Forelimb muscle (tissue), 1 donor: ENCODE data around the gene MANBA. TPM values are rescaled to one million over a fixed set of nuclear protein-coding genes. Genes with fewer than 3 reads are reported as not detected.
"Not testable (repeated sequence)": the region's sequence is repeated elsewhere in the genome, so short reads cannot be mapped to it uniquely, and the experiment has no call there.

Source experiments
- DNase-seq: peaks from one replicate; pipeline ENCODE4 v3.0.0-alpha.2; 2013; ENCODE audit warnings: low read depth
- polyA plus RNA-seq: library from polyadenylated mRNA; unstranded; fragments of 120-200 nt; gene quantifications from one replicate; pipeline ENCODE4 v1.2.1, GENCODE V29; 2013; ENCODE audit not compliant: insufficient read length

MANBA gene
- polyA plus RNA-seq, 1 donor: 9.4 TPM

DNA sequence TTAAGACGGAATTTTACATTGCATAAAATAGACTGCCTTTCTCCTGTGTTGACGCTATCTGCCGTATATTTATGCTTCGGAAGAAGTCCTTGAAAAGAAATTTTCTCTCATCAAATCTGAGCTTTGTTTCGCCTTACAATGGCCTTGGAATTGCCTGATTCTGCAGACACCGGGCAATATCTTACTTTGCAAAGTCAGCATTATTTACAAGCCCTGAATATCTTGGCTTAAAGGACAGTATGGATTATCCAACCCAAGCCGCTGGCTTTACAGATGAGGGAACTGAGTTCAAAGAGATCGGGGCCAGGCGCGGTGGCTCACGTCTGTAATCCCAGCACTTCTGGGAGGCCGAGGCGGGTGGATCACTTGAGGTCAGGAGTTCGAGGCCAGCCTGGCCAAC lies 1.1 kb upstream of the MANBA start:
- no peak for DNase-seq

DNA sequence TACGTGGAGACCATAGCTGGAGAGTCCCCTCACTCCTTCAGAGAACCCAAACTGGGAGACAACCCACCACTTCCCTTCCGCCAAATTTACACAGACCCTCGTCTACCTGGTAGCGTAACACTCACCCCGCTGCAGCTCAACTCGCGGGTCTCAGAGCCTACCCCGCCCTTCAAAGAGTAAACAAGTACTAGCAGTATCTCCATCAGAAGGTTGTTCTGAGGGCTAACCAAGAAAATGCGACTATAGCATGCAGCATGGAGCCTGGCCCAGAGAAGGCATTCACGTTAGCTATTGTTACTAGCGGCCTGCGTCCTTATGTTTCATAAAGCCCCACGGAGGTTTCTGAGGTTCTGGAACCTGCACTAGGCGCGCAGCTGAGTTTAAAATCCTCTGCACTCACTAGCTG lies 531 bp upstream of the MANBA start:
- DNase-seq: no peak

DNA sequence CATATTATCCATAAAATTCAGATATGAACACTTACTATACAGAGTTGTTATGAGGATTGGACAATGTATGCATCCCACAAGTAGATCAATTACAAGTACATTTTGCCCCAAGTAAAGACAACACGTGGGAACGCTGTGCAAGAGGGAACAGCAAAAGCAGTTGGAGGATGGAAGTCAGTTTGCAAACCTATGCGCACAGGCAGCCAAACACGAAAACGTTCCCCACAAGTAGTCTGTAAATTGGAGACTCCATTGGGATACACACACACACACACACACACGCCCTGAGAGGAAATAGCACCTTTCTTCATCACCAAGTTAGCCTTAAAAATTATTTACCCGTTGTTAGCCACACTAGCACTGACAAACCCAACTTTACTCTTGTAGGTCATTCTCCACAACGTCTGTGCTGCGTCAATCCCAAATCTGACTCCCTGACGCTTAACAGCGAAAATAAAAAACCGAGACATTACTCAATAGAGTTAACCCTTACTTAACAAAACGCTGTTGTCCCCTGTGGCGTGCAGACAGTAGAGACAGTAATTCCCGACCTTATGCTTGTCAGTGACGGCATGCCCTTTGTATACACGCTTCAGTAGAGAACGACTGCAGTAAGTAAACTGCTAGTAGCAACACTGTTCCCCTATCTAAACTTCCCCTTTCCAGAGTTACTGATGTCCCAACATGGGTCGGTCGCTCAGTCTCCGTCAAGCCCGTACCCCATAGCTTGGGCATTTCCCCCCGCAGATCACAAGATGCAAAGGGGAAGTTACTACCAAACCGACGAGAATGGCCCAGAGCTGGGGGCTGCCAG lies 730 bp downstream of the MANBA start:
- DNase-seq: no peak

DNA sequence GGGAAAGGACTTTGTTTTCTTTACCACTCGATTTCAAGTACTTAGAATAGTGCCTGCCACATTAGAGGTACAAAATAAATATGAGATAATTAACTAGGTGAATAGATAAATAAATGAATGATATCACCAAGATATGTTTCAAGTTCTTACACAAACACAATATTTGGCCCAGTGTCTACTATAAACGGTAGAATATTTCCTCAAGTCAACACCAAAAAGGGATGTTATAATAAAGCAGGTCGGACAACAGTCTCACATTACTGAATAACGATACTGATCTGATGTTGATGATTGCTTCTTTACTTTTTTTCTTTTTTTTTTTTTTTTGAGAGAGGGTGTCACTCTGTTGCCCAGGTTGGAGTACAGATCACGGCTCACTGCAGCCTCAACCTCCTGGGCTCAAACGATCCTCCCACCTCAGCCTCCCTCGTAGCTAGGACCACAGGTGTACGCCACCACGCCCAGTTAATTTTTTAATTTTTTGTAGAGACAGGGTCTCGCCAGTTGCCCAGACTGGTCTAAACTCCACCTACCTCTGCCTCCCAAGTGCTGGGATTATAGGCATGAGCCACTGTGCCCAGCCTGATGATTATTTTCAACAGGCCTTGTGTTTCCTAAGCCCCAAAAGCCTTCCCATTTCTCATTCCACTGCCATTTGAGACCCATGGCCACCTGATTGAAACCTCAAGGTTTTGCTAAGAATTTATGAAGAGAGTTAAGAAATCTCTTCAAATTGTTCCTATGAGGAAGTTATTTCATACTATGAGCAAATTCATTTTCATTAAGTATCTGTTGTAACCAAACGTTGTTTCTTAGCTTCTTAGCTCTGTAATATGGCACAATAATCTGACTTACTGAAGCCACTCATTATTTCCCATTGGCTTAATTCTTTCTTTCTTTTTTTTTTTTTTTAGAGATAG lies 2.3 kb downstream of the MANBA start:
- DNase-seq: no peak

DNA sequence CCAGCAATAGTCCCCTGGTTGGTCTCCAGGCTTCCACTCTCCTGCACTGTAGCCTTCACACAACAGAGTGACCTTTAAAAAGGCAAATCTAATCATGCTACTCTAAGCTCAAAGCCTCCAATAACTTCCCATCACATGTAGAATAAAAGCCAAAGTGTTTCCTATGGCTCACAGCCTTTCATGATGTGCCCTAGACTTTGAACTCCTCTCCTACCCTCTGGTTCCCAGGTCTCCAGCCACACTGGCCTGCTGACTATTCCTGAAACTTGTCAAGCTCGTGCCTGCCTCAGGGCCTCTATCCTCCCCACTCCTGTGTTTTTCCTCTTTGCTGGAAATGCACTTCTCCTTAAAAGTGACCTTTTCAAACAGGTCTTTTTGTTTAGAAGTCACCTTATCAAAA lies 3.1 kb downstream of the MANBA start:
- DNase-seq: no peak

DNA sequence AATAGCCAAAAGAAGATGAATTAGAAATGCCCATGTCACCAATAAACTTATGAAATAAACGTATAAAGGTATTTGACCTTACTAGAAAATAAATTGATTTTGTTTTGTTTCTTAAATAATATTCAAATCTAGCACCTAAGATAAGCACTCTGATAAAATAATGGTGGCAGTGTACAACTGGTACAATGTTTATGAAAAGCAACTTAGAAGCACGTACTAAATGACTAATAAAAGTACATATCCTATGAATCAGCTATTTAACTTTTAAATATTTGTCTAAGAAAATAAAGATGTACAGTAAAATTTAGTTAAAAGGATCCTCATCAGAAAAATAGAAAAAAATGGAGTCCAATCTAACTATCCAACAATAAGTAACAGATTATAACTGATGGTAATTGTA lies 6.7 kb downstream of the MANBA start:
- no peak for DNase-seq

DNA sequence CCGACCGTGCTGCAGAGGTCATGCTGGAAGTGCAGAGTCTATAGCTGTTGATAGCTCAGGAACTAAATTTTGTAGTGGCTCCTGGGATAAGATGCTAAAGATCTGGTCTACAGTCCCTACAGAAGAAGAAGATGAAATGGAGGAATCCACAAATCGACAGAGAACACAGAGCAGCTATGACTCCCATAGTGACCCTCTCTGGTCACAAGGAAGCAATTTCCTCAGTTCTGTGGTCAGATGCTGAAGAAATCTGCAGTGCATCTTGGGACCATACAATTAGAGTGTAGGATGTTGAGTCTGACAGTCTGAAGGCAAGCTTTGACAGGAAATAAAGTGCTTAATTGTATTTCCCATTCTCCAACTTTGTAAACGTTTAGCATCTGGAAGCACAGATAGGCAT lies 8.8 kb downstream of the MANBA start:
- no peak for DNase-seq

DNA sequence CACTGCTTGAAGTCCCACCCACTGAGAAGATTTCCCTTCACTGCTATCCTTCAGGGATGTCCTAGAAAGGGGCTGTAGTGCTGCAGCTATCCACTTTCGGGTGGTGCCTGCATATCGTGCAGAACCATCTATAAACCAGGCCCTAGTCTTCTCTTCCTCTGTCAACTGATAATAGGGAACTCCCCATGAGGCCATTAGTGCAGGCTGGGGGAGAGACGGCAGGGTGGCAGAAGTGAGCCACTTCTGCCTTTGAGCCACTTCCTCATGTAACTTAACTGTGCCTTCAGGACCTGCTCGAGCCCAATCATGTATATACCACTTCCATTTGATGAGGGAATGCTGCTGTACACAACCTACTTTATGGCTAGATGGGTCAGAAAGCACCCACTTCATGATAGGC lies 17.4 kb downstream of the MANBA start:
- DNase-seq: not testable (repeated sequence)

DNA sequence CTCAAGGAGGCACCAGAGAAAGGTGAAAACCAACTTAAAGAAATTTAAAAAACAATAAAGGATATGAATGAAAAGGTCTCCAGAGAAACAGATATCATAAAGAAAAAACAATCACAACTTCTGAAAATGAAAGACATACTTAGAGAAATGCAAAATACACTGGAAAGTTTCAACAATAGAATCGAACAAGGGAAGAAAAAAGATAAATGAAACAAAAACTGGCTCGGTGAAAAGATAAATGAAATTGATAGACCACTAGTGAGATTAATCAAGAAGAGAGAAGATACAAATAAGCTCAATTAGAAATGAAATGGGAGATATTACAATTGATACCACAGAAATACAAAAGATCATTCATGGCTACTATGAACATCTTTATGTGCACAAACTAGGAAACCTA lies 22.0 kb downstream of the MANBA start:
- DNase-seq: not testable (repeated sequence)

DNA sequence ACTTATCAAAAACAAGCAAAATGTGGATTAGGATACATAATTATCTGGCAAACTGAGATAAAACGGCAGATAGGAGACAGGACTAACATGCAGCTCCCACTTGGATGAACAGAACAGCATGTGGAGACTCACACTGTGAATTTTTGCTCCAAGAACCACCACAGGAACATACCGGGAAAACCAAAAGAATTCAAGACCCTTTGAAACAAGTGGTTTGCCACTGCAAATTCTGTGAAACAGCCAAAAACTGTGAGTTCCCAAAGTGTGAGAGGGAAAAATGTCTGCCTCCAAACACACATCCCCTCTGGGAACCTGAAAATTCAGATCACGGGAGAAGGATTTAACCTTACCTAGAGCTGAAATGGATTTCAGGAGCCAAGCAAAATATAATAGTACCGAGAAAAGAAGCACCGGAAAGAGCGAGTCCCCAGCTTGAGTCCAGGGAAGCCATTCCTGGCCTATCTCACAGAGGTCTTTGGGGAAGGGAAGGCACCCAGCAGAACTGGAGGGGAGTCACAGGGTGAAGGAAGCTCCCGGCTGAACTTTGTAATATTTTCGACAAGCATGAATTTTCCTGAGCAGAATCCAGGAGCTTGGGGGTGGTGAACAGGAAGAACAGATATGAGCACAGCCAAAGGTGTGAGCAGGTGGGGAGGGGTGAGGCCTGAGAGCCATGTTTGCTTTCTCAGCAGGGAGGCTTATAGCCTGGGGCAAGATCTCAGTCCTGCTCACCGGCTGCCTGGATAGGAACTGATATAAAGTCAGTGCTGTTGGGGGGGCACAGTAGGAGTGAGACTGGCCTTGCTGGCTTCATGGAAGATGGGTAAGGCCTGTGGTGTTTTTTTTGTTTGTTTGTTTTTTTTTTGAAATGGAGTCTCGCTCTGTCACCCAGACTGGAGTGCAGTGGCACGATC lies 23.9 kb downstream of the MANBA start:
- DNase-seq: no peak

DNA sequence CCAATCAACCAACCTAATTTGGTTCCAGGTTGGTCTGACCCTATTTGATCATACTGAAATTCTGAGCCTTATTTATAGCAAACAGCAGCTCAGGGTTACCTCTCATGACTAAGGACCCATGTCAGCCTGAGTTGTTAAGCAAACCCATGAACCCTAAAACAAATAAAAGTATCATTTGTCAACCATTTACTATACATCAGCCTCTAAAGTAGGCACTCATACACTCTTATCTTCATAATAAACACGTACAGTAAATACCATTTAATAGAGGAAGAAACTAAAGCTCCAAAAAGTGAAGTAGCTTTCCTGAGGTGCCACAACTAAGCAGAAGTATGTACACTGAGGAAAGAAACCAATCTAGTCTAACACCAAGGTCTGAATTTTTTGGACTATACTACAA lies 25.2 kb downstream of the MANBA start:
- no peak for DNase-seq

DNA sequence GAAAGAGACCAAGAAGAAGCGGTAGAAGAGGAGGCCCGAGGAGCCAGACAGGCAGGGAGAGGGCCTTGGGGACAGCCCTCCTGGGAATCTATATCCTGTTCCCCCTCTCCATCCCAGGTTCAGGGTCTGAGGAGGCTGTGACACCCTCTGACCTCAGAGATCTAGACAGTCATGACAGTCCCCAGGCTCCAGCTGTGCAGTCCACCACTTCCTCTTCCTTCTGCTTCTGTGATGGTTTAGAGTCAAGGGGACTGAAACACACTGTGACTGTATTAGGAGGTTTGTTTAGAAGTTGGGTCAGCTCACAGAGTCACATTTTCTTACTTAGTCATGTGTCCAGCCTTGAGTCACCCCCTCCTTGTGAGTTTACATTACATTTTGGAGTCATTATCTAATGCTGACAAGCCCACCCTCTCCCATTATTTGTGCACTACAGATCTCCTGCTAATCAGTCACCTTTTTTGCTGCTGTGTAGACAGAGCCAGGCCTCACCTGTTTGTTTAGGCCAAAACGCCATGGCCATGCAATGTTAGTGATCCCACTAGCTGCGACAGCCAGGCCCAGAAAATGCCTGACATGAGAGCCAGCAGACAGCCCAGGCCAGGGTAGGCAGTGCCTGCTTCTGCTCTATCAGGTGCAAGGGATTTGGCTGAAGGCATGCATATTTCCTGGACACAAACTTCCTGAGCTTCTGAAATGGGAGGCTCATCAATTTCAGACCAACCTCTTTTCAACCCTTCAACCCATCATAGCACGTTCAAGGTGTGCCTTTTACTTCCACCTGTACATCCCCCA lies 26.0 kb downstream of the MANBA start:
- peak; percentile 14 for DNase-seq

DNA sequence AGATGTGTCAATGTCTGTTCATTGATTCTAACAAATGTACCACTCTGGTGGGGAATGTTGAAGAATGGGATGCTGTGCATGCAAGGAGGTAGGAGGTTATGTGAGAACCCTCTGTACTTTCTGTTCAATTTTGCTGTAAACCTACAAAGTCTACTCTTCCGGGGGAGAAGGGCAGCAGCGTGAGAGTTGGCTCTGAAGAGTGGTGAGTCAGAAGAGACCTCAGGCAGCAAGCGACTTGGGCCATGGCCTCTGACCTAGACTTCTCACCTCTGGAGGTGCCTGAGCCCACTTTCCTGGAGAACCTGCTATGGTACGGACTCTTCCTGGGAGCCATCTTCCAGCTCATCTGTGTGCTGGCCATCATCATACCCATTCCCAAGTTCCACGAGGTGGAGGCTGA lies 26.7 kb downstream of the MANBA start:
- DNase-seq: no peak

DNA sequence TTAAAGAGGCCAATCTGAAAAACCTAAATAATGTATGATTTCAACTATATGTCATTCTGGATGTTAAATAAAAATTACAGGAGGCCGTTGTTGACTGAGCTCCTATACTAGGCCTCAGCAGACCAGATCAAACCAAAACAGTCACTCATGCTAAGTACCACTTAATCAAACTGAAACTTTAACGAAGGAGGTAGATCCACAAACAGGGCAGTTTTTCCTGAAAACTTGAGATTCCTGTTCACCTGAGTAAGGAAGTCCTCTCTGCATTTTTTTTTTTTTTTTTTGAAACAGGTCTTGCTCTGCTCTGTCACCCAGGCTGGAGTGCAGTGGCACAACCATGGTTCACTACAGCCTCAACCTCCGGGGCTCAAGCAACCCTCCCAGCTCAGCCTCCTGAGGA lies 27.7 kb downstream of the MANBA start:
- no peak for DNase-seq

DNA sequence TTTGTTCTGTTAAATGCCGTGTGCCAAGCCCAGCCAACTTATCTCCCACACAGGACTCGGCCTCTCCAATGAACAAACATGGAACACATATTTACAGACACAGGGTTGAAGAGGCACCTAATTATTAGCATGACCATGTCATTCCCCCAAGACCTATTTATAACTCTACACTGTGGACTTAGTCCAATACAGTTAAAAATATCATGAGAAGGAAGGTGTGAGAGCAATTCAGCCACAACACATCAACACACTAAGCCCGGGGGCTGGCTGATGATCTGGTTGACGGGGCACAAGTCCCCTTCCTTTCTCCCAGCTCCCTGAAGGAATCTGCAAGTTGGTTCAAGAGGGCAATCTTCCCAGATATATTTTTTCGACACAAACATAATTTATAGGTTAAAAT lies 28.1 kb downstream of the MANBA start:
- DNase-seq: no peak

DNA sequence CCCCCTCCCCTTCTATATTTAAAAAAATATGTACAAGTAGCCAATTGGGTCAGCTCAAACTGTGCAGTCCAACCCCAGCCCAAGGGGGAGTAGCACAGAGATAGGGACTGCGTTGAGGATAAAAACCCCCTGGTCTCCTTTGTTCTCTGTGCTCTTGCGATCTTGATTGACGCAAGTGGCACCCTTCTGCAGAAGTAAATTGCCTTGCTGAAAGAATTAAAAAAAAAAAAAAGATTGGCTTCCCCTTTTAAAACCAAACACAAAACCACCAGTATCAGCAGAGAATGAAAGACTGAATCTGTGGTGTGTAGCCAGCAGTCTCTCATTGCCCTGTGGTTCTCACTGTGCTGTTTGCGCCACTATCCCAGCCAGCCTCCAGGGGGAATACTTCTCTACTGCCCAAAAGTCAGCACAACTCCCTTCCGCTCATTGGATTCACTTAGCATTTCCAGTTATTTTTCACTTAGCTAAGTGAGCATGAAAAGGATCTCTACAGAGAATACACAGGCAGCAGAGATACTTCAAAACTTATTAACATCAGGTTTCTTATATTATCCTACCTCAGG lies 29.7 kb downstream of the MANBA start:
- DNase-seq: no peak

DNA sequence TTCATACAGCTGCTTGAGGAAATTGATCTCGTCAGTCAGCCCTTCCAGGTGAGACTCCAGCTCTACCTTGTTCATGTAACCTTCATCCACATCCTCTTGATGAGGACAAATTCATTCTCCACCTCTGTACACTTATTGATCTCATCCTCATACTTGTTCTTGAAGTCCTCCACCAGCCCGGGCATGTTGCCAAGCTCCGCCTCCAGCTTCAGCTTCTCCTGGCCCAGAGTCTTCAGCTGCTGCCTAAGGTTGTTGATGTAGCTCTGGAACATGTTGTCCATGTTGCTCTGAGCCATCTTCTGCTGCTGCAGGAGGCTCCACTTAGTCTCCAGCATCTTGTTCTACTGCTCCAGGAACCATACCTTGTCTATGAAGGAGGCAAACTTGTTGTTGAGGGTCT lies 31.3 kb downstream of the MANBA start:
- not testable (repeated sequence) for DNase-seq

DNA sequence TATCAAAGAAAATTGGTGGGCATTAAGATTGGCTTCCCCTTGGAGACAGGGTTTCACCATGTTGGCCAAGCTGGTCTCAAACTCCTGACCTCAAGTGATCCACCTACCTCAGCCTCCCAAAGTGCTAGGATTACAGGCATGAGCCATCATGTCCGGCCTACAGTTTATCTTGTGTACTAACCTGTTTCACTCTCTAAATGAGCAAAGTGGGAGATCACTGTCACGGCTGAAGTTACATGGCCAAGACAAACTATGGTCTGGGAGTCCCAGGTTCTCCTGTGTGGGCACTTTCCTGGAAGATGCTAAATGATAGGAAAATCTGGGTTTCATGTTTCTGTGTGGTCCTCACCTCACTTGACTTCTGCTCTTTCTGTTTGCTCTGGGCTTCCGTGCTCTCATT lies 33.8 kb downstream of the MANBA start:
- DNase-seq: not testable (repeated sequence)

DNA sequence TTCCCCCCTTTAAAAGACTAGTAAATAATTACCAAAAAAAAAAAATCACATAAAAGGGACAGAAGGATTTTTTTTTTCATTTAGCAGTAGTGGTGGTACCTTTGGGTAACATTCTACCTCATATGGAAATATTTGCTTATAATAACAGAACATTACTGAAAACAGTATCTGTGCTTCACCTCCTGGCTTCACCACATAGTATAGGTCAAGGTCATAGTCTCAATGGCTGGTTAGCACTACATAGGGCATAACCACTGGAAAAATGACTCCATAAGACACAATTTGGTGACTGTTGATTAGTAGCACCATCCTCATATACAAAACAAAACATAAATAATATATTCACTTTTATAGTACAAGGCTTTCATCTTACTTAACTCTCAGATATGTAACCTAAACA lies 34.7 kb downstream of the MANBA start:
- DNase-seq: no peak

DNA sequence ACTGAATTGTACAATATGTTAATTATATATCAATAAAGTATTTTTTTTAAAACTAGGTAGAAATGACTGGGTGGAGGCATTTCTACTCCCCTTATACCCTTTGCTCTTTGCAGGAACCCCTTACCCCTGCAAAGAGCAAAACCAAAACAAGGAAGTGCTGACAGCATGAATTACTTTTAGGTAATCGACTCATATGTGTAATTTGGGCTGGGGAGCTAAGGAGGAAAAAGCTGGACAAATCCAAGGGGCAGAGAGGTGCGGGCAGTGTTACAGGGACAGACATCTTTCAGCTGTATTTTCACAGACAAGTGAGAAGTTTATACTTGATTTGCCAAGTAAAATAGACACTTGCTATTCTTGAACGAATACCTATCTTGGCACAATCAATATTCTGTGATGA lies 35.5 kb downstream of the MANBA start:
- DNase-seq: no peak

DNA sequence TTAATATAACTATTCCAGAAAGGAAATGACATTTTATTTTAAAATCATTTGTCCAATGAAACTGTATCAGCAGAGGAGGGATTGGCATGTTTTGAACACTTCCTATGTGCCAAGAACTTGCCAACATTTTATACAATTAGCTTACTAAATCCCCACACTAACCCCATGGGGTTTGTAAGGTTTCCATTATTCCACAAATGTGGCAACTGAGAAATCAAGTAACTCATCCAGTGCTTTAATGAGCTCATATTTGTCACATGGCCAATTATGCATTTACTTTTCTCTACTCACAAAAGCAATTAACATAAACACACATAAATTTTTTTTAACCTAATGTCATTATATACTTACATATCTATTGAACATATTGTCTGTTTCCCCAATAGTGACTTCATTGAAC lies 37.3 kb downstream of the MANBA start:
- DNase-seq: no peak
